Urinary bladder (tissue), 4 donors: ENCODE results near the gene SLC30A10. TPM values are rescaled to one million over a fixed set of nuclear protein-coding genes. Genes with fewer than 3 reads are reported as not detected.
"Not testable (repeated sequence)": the region's sequence is repeated elsewhere in the genome, so short reads cannot be mapped to it uniquely, and the experiment has no call there.

Experiments
- DNase-seq: peaks from one replicate; pipeline ENCODE4 v3.0.0-alpha.2; 2015; ENCODE audit errors: extremely low spot score
- H3K27ac ChIP-seq: one replicate; pipeline ENCODE4 v1.5.1; 2013; ENCODE audit warnings: low read depth, mild to moderate bottlenecking, moderate library complexity
- H3K36me3 ChIP-seq: one replicate; pipeline ENCODE4 v1.6.1; 2013; ENCODE audit warnings: mild to moderate bottlenecking, moderate library complexity; ENCODE audit not compliant: insufficient read depth
- H3K4me1 ChIP-seq: one replicate; pipeline ENCODE4 v1.6.1; 2013; ENCODE audit warnings: mild to moderate bottlenecking, moderate library complexity; ENCODE audit not compliant: insufficient read depth
- H3K4me3 ChIP-seq: one replicate; pipeline ENCODE4 v1.5.1; 2013; ENCODE audit warnings: low read depth, low read length
- WGBS: extraction: QIAGEN DNeasy Blood & Tissue Kit; methylation state at CpG from one replicate; pipeline ENCODE4 v1.1.7; 2013; 5-methylcytosine and 5-hydroxymethylcytosine counted together
- polyA plus RNA-seq: library from polyadenylated mRNA; stranded (reverse); fragments of 200-250 nt; gene quantifications from one replicate; pipeline ENCODE4 v1.2.3, GENCODE V29; 2013
- total RNA-seq: library from RNA; depleted of rRNA; stranded (reverse); fragments of >200 nt; gene quantifications from one replicate; pipeline ENCODE4 v1.2.3, GENCODE V29; 2014
- donor health status: healthy with polysubstance abuse.
- donor health status: healthy.

The SLC30A10 gene
- total and polyA plus RNA-seq, 2 donors = 1.4 TPM; not detected in 1

- no peak for DNase-seq
- no peak overlapping the region for H3K4me3 ChIP-seq
- no peak overlapping the region for H3K27ac ChIP-seq
- no peaks in the 10 kb centered on the region for H3K4me1 ChIP-seq
- no peaks in the 10 kb centered on the region for H3K36me3 ChIP-seq
Observed at GRCh38 chr1:219913005-219913770, 15.2 kb downstream of the SLC30A10 start.

GRCh38 chr1:219910716-219911115, 17.6 kb downstream of the SLC30A10 start:
- Histone ChIP-seq H3K27ac (no peak overlapping the region), H3K4me1 (no peaks in the 10 kb centered on the region), H3K4me3 (no peak overlapping the region), H3K36me3 (no peaks in the 10 kb centered on the region)
- 64% methylated on average over 6 of the region's 6 CpGs for WGBS
- no peak for DNase-seq

- 47% methylated on average over 4 of the region's 4 CpGs for WGBS
- Histone ChIP-seq H3K4me3 (no peak overlapping the region), H3K4me1 (no peaks in the 10 kb centered on the region)
Observed at GRCh38 chr1:219909476-219909875, 18.9 kb downstream of the SLC30A10 start.

GRCh38 chr1:219908170-219908569, 20.2 kb downstream of the SLC30A10 start:
- Histone ChIP-seq H3K4me3 (no peak overlapping the region), H3K36me3 (no peaks in the 10 kb centered on the region), H3K4me1 (no peaks in the 10 kb centered on the region), H3K27ac (no peak overlapping the region)
- DNase-seq = no peak
- 90% methylated on average over 3 of the region's 3 CpGs for WGBS

More at GRCh38 chr1:219909476-219909875, 18.9 kb downstream of the SLC30A10 start:
- H3K27ac ChIP-seq = no peak overlapping the region
- H3K36me3 ChIP-seq = no peaks in the 10 kb centered on the region
- no peak for DNase-seq

GRCh38 chr1:219907772-219908070, 20.6 kb downstream of the SLC30A10 start:
- WGBS = 94% methylated on average over 1 of the region's 1 CpG
- no peak overlapping the region for H3K4me3 ChIP-seq
- H3K27ac ChIP-seq = no peak overlapping the region
- H3K36me3 ChIP-seq = no peaks in the 10 kb centered on the region
- DNase-seq = no peak
- no peaks in the 10 kb centered on the region for H3K4me1 ChIP-seq

GRCh38 chr1:219906924-219907771, 21.2 kb downstream of the SLC30A10 start:
- no peak overlapping the region for H3K27ac ChIP-seq
- WGBS = 60% methylated on average over 5 of the region's 5 CpGs
- no peak overlapping the region for H3K4me3 ChIP-seq

GRCh38 chr1:219906565-219906923, 21.8 kb downstream of the SLC30A10 start:
- not testable (repeated sequence) for H3K4me1 ChIP-seq, H3K4me3 ChIP-seq, H3K36me3 ChIP-seq, H3K27ac ChIP-seq, DNase-seq
- WGBS = 93% methylated on average over 8 of the region's 8 CpGs

More at GRCh38 chr1:219906924-219907771, 21.2 kb downstream of the SLC30A10 start:
- Histone ChIP-seq H3K4me1 (no peaks in the 10 kb centered on the region), H3K36me3 (no peaks in the 10 kb centered on the region)
- DNase-seq = no peak

- Histone ChIP-seq H3K36me3 (no peaks in the 10 kb centered on the region), H3K27ac (no peak overlapping the region), H3K4me3 (no peak overlapping the region), H3K4me1 (no peaks in the 10 kb centered on the region)
- no peak for DNase-seq
- 91% methylated on average over 4 of the region's 4 CpGs for whole genome bisulfite sequencing
Observed at GRCh38 chr1:219905524-219905923, 22.8 kb downstream of the SLC30A10 start.

- no peaks in the 10 kb centered on the region for H3K36me3 ChIP-seq
- no peak overlapping the region for H3K4me3 ChIP-seq
- no peak overlapping the region for H3K27ac ChIP-seq
- WGBS = 68% methylated on average over 2 of the region's 2 CpGs
- H3K4me1 ChIP-seq = no peaks in the 10 kb centered on the region
- no peak for DNase-seq
Observed at GRCh38 chr1:219904934-219905333, 23.4 kb downstream of the SLC30A10 start.

- Histone ChIP-seq H3K4me3 (no peak overlapping the region), H3K4me1 (no peaks in the 10 kb centered on the region), H3K36me3 (no peaks in the 10 kb centered on the region), H3K27ac (no peak overlapping the region)
- no peak for DNase-seq
- 86% methylated on average over 5 of the region's 5 CpGs for WGBS
Observed at GRCh38 chr1:219903353-219903871, 24.9 kb downstream of the SLC30A10 start.

- H3K4me3 ChIP-seq = no peak overlapping the region
- WGBS = 93% methylated on average over 4 of the region's 4 CpGs
- no peak for DNase-seq
- no peaks in the 10 kb centered on the region for H3K4me1 ChIP-seq
- H3K36me3 ChIP-seq = no peaks in the 10 kb centered on the region
- no peak overlapping the region for H3K27ac ChIP-seq
Observed at GRCh38 chr1:219902951-219903350, 25.4 kb downstream of the SLC30A10 start.

GRCh38 chr1:219900882-219901281, 27.5 kb downstream of the SLC30A10 start:
- H3K36me3 ChIP-seq = no peaks in the 10 kb centered on the region
- DNase-seq = no peak
- no peaks in the 10 kb centered on the region for H3K4me1 ChIP-seq
- WGBS = 22% methylated on average over 1 of the region's 1 CpG
- no peak overlapping the region for H3K4me3 ChIP-seq
- H3K27ac ChIP-seq = no peak overlapping the region

- 55% methylated on average over 1 of the region's 1 CpG for WGBS
- no peak for DNase-seq
- H3K27ac ChIP-seq = no peak overlapping the region
- H3K36me3 ChIP-seq = no peaks in the 10 kb centered on the region
- no peaks in the 10 kb centered on the region for H3K4me1 ChIP-seq
- no peak overlapping the region for H3K4me3 ChIP-seq
Observed at GRCh38 chr1:219900201-219900600, 28.2 kb downstream of the SLC30A10 start.

- Histone ChIP-seq H3K4me3 (no peak overlapping the region), H3K27ac (no peak overlapping the region), H3K4me1 (no peaks in the 10 kb centered on the region), H3K36me3 (no peaks in the 10 kb centered on the region)
- 63% methylated on average over 5 of the region's 5 CpGs for WGBS
- no peak for DNase-seq
Observed at GRCh38 chr1:219898375-219898774, 30.0 kb downstream of the SLC30A10 start.
